Sciatic nerve (tissue), 2 donors: ENCODE results near the gene LBHD2. TPM values are rescaled to one million over a fixed set of nuclear protein-coding genes. Genes with fewer than 3 reads are reported as not detected.

Source experiments
- ATAC-seq: fragments of 200-7000 bp; cut with Tn5 transposase; one replicate; pipeline ENCODE4 v1.9.1; 2020; ENCODE audit warnings: mild to moderate bottlenecking, moderate library complexity
- DNase-seq: peaks from one replicate; pipeline ENCODE4 v3.0.0-alpha.2; 2020; ENCODE audit warnings: low spot score
- intact Hi-C: fragments of 100-400 bp; cut with DNase I; formaldehyde crosslinking; loops from one replicate; pipeline ENCODE4 v1.14.2; 2022
- total RNA-seq: library from RNA; stranded (reverse); fragmentation: NEBNext Ultra II Directional; extraction: Animal tissue kit (Norgen Biotek cat#: 25700); gene quantifications from one replicate; pipeline ENCODE4 v1.2.1, GENCODE V29; 2021
- donor health status: DM: no; HTN: no; CAD: no.
- donor health status: DM: no; HTN: no; CAD: no.

LBHD2 gene
- total RNA-seq, 1 donor from 2014 or later, result not detected

GRCh38 chr14:103124501-103125001 lies 40.5 kb downstream of the LBHD2 start:
- intact Hi-C loops, result no loop called here
- ATAC-seq (no peak), DNase-seq (no peak)

DNA sequence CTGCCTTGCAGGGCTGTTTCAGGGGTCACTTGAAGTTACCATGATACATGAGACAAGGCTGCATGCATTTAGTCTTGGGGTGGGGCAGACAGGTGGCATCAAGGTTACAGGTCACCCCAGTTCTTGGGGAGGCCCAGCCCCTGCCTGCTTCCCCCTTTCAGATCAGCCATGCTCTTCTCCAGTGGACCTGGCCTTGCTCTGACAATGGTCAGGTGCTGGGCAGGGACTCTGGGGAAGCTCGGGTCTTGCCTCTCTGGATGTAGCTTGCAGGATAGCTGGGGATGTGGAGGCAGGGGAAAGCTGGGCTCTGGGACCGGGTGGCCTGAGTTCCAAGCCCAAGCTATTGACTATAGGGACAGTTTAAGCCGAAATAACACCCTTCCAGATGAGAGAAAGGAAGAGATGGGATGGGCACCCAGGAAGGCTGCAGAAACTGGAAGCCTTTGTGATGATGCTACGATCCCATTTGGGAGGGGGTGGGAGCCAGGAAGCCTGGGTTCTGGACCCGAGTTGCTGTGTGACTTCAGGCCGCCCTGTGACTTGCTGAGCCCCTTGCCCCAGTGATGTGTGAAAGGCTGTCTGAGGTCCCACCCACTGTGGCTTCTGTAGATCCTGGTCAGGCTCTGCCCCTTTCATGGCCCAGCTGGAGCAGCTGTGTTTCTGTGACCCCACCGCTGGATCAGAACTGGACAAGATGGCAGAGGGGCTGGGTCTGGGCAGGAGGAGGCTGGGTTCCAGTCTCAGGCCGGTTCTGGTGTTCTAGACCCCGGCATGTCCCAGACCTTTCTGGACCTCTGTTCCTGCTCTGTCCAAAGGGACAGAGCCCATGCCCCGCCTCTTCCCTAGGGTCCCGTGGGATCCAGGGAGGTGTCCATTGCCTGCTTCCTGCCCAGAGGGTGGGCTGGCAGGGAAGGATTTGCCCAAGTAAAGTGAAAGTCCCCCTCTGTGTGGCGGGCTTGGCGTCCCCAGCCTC lies 41.4 kb downstream of the LBHD2 start:
- intact Hi-C loops, result no loop called here
- no peak for ATAC-seq
- DNase-seq, result peak; percentile 54

DNA sequence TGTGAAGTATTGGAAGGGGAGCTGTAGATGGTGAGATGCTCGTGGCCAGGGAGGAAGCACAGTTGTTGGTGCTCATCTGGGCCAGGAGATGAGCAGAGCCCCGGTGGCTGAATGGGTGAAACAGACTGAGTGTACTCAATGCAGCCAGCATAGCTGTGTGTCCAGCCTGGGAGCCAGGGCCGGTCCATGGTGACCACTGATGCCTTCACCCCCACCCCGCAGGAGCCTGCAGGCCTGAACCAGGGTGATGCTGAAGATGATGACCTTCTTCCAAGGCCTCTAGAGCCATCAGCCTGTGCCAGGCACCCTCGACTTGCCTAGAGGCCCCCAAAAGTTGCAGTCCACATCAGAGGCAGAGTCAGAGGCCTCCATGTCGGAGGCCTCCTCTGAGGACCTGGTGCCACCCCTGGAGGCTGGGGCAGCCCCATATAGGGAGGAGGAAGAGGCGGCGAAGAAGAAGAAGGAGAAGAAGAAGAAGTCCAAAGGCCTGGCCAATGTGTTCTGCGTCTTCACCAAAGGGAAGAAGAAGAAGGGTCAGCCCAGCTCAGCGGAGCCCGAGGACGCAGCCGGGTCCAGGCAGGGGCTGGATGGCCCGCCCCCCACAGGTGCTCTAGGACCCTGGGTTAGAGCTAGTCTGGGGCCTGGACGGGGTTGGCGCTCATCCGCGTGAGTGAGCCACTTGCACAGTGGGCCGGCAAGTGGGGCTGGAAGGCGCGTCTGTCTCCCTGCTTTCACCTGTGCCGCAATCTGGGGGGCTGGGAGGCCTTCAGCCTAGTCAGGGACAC lies 42.3 kb downstream of the LBHD2 start:
- DNase-seq (peak; percentile 57), ATAC-seq (no peak)
- intact Hi-C loops, result no loop called here

DNA sequence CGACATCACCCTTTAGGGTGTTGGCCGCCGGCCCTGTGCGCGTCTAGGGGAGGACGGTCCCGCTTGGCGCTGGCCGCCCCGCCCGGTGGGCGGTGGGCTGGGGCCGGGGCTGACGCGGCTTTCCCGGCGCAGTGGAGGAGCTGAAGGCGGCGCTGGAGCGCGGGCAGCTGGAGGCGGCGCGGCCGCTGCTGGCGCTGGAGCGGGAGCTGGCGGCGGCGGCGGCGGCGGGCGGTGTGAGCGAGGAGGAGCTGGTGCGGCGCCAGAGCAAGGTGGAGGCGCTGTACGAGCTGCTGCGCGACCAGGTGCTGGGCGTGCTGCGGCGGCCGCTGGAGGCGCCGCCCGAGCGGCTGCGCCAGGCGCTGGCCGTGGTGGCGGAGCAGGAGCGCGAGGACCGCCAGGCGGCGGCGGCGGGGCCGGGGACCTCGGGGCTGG lies 42.9 kb downstream of the LBHD2 start:
- ATAC-seq (no peak), DNase-seq (peak; percentile 65)
- intact Hi-C loops, result no loop called here

DNA sequence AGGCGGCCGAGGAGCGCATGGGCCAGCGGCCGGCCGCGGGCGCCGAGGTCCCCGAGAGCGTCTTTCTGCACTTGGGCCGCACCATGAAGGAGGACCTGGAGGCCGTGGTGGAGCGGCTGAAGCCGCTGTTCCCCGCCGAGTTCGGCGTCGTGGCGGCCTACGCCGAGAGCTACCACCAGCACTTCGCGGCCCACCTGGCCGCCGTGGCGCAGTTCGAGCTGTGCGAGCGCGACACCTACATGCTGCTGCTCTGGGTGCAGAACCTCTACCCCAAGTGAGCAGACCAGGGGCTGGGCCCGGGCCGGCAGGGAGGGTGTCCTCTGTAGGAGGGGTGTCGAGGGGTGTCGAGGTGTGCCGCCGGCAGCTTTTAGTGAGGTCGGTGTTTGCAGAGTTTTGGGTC lies 43.3 kb downstream of the LBHD2 start:
- intact Hi-C loops, result no loop called here
- DNase-seq (peak; percentile 57), ATAC-seq (no peak)

DNA sequence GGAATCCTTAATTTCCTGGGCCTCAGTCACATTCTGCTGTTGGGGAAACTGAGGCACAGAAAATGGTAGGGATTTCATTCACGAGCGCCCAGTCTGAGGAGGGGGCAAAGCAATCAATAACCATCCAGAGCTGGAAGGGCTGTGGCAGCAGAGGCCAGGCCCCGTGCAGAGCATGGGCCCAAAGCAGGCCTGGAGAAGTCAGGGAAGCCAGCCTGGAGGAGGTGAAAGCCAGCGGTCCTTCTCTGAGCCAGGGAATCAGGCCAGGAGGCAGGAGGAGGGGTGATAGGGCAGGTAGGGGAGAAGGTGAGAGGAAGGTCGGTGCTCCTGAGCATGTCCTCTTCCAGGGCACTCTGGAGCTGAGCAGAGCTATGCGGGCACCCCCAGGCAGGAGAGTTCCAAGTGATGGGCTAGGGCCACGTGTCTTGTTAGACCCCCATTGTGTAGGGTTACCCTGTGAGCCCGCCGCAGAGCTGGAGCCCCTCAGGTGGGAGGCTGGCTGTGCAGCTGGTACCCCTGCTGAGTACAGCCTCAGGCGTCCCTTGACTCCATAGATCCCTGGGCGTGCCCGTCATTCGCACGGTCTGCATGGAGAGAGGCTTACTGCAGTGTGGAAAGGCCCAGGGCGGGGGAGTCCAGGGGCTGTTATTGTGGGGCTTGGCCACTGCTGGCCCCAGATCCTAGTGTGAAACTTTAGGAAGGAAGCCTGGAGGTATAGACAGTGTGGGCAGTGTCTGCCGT lies 44.0 kb downstream of the LBHD2 start:
- ATAC-seq, result no peak
- DNase-seq, result peak; percentile 50

DNA sequence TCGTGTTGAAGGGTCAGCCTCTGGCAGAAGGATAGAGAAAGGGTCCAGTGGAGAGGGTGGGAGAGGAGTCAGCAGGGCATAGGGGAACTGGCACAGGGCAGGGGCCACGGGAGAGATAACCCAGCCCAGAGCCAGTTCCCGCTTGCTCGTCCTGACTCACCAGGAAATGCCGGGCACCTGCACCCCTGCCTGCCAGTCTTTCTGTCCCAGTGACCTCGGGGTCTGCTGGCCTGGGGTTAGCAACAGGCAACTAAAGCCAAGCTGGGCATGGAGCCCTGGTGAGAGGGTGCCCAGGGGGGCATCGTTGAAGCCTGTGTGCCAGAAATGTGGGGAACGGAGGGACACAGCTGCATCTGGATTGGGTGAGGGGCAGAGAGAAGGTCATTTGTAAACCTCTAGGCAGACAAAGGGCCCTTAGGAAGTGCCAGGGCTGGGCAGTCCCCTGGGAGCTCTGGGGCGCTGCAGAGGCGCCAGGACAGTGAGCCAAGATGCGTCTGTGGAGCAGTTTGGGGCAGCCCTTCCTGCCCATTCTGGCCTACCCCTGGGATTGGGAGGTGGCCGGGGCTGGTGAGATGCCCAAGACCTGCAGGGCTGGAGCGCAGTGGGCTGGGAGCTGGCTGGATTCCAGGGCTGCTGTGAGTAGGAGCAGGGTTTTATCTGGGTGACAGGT lies 44.8 kb downstream of the LBHD2 start:
- no peak for ATAC-seq
- intact Hi-C loops, result no loop called here
- DNase-seq, result peak; percentile 57

More for the DNA sequence above, 44.0 kb downstream of the LBHD2 start:
- intact Hi-C loops, result no loop called here

DNA sequence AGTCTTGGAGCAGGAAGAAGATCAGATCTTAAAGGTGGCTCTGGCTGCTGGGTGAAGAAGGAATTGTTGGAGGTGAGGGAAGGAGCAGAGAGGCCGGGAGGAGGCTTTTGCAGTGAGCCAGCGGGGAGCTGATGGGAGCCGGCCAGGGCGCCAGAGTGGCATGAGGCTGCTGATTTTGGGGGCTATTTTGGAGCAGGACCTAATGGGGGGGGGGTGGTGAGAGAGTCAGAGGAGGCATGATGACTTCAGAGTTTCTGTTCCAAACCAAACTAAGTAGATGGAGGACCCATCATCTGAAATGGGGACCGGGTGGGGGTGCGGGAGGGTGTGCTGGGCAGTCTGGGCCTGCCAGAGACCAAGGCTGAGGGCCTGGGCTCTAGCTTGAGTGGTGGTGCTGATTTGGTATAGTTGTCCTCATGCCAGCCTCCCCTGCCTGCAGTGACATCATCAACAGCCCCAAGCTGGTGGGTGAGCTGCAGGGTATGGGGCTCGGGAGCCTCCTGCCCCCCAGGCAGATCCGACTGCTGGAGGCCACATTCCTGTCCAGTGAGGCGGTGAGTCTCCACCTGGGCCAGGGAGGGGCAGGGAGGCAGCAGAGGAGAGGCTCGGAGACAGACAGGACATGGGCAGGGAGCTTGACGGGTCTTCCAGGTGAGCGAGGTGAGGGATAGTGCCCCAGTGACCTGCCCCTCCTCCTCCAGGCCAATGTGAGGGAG lies 45.4 kb downstream of the LBHD2 start:
- DNase-seq, result peak; percentile 54
- ATAC-seq, result no peak
- intact Hi-C loops, result no loop called here

DNA sequence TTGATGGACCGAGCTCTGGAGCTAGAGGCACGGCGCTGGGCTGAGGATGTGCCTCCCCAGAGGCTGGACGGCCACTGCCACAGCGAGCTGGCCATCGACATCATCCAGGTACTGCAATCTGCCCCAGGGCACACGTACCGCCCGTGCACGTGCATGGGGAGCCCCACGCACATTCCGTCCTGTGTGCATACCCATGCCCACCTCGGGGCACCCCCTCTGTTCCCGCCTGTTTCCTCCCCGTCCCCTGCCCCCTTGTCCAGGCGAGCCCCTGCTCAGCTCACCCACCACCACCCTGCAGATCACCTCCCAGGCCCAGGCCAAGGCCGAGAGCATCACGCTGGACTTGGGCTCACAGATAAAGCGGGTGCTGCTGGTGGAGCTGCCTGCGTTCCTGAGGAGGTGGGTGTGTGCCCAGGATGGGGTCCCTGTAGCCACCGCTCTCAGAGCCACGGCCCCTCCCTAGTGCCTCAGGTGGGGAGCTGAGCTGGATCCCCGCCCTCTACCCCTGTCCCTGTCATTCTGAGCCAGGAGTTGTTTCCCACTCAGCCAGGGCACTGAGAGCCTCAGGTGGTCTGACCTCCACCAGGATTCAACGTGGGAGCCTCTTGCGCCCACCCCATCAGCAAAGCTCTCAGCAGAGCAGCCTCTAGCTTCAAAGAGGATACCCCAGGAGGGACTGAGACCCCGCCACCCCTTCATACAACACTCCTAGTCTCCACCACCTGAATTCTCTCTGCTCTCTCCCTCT lies 46.2 kb downstream of the LBHD2 start:
- peak; percentile 57 for DNase-seq
- ATAC-seq, result no peak
- intact Hi-C loops, result no loop called here

- intact Hi-C loops, result no loop called here
- ATAC-seq (peak; percentile 84), DNase-seq (peak; percentile 71)
Measured at GRCh38 chr14:103130965-103131364, 47.0 kb downstream of the LBHD2 start.

DNA sequence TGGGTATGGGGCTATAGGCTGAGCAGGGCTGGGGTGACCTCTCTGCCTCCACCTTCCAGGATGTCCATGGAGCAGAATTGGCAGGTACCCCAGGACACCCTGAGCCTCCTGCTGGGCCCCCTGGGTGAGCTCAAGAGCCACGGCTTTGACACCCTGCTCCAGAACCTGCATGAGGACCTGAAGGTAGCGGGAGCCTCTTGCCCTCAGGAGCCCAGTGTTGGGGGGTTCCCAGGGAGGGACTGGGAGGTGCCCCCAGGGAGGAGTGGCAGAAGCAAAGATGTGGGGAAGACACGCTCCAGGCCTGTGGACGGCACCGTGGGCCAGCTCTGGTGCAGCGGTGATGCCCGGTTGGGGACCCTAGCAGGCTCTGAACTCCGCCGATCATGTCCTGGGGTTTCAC lies 47.6 kb downstream of the LBHD2 start:
- ATAC-seq (no peak), DNase-seq (no peak)
- intact Hi-C loops, result no loop called here

GRCh38 chr14:103132381-103133209 lies 48.6 kb downstream of the LBHD2 start:
- ATAC-seq, result no peak
- intact Hi-C loops, result no loop called here
- DNase-seq, result no peak

- ATAC-seq, result no peak
- DNase-seq, result no peak
Measured at GRCh38 chr14:103133210-103134140, 49.5 kb downstream of the LBHD2 start.

DNA sequence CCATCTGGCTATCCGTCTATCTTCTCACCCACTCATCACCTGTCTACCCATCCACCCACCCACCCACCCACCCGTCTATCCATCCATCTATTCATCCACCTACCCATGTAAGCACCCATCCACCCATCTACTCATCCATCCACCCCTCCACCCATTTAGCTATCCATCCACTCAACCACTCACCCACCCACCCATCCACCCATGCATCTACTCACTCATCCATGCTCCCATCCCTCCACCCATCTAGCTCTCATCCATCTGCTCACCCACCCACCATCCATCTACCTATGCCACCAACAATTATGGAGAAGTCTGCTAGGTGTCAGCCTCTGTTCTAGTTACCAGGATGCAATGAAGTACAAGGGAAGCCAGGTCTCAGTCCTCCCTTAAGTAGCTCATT lies 50.4 kb downstream of the LBHD2 start:
- intact Hi-C loops, result no loop called here
- DNase-seq (no peak), ATAC-seq (no peak)

More at GRCh38 chr14:103133210-103134140, 49.5 kb downstream of the LBHD2 start:
- intact Hi-C loops, result no loop called here

- ATAC-seq (no peak), DNase-seq (no peak)
- intact Hi-C loops, result no loop called here
Measured at GRCh38 chr14:103134919-103135318, 50.9 kb downstream of the LBHD2 start.
